Keratinocyte (primary cell): ENCODE results near the gene NAPG. TPM values are rescaled to one million over a fixed set of nuclear protein-coding genes. Genes with fewer than 3 reads are reported as not detected.

Source experiments
- DNase-seq: peaks from one replicate; pipeline ENCODE4 v3.0.0-alpha.2; 2011; ENCODE audit warnings: low read depth, missing footprints, low spot score
- FAIRE-seq: peaks from 2 replicates; lab custom pipeline; 2011; peaks lifted over from hg19 to GRCh38; lab: Jason Lieb, UNC
- H2AFZ ChIP-seq: 2 replicates; pipeline ENCODE4 v1.6.0; 2012; ENCODE audit warnings: low read length, control low read depth, inconsistent platforms; ENCODE audit not compliant: control insufficient read depth
- H3K27ac ChIP-seq: 2 replicates; pipeline ENCODE4 v1.5.1; 2011; ENCODE audit warnings: low read length; ENCODE audit not compliant: control insufficient read depth, insufficient read depth
- H3K27me3 ChIP-seq: 3 replicates; pipeline ENCODE4 v1.6.0; 2011; ENCODE audit warnings: low read length; ENCODE audit not compliant: control insufficient read depth, insufficient read depth; ENCODE audit errors: extremely low read depth
- H3K36me3 ChIP-seq, 2 experiments: 2 replicates in 1 of 2; 3 replicates in 1 of 2; pipeline ENCODE4 v1.5.1; 2011; ENCODE audit warnings: low read length in 2 of 2, mild to moderate bottlenecking in 1 of 2; ENCODE audit not compliant: control insufficient read depth in 2 of 2, insufficient read depth in 2 of 2; ENCODE audit errors: extremely low read depth in 1 of 2
- H3K4me1 ChIP-seq: 3 replicates; pipeline ENCODE4 v1.5.1; 2011; ENCODE audit warnings: low read length; ENCODE audit not compliant: control insufficient read depth, insufficient read depth; ENCODE audit errors: extremely low read depth
- H3K4me2 ChIP-seq: 3 replicates; pipeline ENCODE4 v1.6.0; 2011; ENCODE audit warnings: low read depth, low read length; ENCODE audit not compliant: control insufficient read depth, insufficient read depth; ENCODE audit errors: extremely low read depth
- H3K4me3 ChIP-seq, 3 experiments: fragments of 200-600 bp in 1 of 3; sonication (generic) in 1 of 3; 2 replicates in 2 of 3; 3 replicates in 1 of 3; pipeline ENCODE4 v1.5.1; 2011 to 2016; ENCODE audit warnings: low read length in 3 of 3, mild to moderate bottlenecking in 3 of 3, control low read depth in 2 of 3, inconsistent platforms in 1 of 3, low read depth in 1 of 3, mixed read lengths in 1 of 3, mixed run types in 1 of 3, moderate library complexity in 1 of 3; ENCODE audit not compliant: control insufficient read depth in 2 of 3, insufficient read depth in 2 of 3; ENCODE audit errors: extremely low read depth in 1 of 3
- H3K79me2 ChIP-seq: 2 replicates; pipeline ENCODE4 v1.6.0; 2012; ENCODE audit warnings: low read length; ENCODE audit not compliant: control insufficient read depth, insufficient read depth
- H3K9ac ChIP-seq: 3 replicates; pipeline ENCODE4 v1.6.0; 2011; ENCODE audit warnings: low read length; ENCODE audit not compliant: control insufficient read depth, insufficient read depth; ENCODE audit errors: extremely low read depth
- H3K9me1 ChIP-seq: 3 replicates; pipeline ENCODE4 v1.6.0; 2011; ENCODE audit warnings: low read length; ENCODE audit not compliant: control insufficient read depth, insufficient read depth; ENCODE audit errors: extremely low read depth
- H3K9me3 ChIP-seq: 2 replicates; pipeline ENCODE4 v1.5.1; 2012; ENCODE audit warnings: low read depth, low read length; ENCODE audit not compliant: control insufficient read depth
- H4K20me1 ChIP-seq: 3 replicates; pipeline ENCODE4 v1.6.0; 2011; ENCODE audit warnings: low read length; ENCODE audit not compliant: control insufficient read depth, insufficient read depth; ENCODE audit errors: extremely low read depth
- EZH2 ChIP-seq: IDR thresholded peaks from one replicate; pipeline ENCODE4 v1.6.1; 2012; ENCODE audit warnings: inconsistent platforms, mild to moderate bottlenecking, low read length, moderate library complexity
- dilution Hi-C: fragments of 300-500 bp; cut with MboI; formaldehyde crosslinking; loops from one replicate; pipeline ENCODE4 v1.7.0; 2020; ENCODE audit warnings: low sequenced_read_pairs; ENCODE audit not compliant: extremely low pct_ligation_motif_present
- polyA plus RNA-seq, 5 experiments: library from polyadenylated mRNA; depleted of rRNA in 3 of 5; stranded (reverse) in 3 of 5; stranded (forward) in 1 of 5; unstranded in 1 of 5; fragments of >200 nt; gene quantifications; 1 replicate in 1 of 5; 2 replicates in 3 of 5; 3 replicates in 1 of 5; pipeline versions ENCODE4 v1.2.1 to v1.2.3, GENCODE V29; 2011 to 2012; ENCODE audit warnings: missing spikeins in 2 of 5, low read depth in 1 of 5, low replicate concordance in 1 of 5
- TF ChIP-seq, protein P1 (sequence below), 3 experiments: IDR thresholded peaks in 1 of 3; conservative IDR thresholded peaks in 1 of 3; optimal IDR thresholded peaks in 1 of 3; 2 replicates in 2 of 3; 3 replicates in 1 of 3; pipeline versions ENCODE3 to v1.5.1; 2011; ENCODE audit warnings: low read length in 3 of 3, mild to moderate bottlenecking in 3 of 3, moderate library complexity in 2 of 3, control low read depth in 1 of 3, inconsistent platforms in 1 of 3; ENCODE audit not compliant: insufficient read depth in 2 of 3; ENCODE audit errors: extremely low read depth in 1 of 3

Gene NAPG
- polyA plus RNA-seq, 1 donor (not counting 4 experiments of a cell fraction or from before 2014, with no cell fraction given) = 30.8 TPM

DNA sequence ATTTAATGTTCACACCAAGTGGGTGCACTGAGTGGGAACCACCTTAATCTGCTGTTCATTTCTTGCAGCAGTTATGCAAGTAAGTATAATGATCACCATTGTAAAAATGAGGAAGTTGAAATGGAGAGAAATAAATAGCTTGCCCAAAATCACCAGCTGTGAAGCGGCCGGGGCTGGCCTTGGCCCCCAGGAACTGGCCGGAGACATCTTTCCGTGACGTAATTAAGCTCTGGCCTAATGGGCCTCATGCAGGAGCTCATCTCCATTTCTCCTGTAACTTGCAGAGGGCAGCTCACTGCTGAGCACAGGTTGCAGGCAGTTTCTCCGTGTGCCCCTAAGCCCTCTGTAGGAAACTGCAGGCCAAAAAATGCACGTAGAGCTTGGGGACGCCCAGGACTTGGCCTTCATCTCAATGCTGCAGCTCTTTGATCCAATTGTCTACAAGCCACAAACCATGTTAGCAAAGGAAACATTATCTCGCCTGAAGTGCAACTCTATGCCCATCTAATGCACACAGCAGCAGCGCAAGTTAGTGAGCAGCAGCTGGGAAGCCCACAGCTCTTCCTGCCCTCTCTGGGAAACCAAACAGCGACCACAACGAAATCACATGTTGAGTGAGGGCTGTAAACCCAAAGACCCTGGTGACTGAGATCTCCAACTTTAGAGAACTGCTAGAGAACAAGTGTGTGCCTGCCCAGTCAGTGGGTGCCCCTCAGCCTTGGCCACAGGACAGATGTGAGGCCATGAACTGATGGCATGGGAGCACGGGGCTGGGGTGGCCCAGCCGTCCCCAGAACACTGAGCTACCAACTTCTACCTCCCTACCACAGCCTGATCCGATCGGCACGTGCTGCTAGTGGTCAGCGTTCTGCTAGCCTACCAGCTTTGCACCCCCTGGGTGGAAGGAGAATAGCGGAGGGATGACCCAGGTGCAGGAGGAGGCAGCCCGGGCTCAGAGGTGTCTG is 42.6 kb upstream of the NAPG start:
- H3K9me3 ChIP-seq = no peaks in the 10 kb centered on the region
- no peak for TF ChIP-seq EZH2
- TF ChIP-seq, protein P1, sequence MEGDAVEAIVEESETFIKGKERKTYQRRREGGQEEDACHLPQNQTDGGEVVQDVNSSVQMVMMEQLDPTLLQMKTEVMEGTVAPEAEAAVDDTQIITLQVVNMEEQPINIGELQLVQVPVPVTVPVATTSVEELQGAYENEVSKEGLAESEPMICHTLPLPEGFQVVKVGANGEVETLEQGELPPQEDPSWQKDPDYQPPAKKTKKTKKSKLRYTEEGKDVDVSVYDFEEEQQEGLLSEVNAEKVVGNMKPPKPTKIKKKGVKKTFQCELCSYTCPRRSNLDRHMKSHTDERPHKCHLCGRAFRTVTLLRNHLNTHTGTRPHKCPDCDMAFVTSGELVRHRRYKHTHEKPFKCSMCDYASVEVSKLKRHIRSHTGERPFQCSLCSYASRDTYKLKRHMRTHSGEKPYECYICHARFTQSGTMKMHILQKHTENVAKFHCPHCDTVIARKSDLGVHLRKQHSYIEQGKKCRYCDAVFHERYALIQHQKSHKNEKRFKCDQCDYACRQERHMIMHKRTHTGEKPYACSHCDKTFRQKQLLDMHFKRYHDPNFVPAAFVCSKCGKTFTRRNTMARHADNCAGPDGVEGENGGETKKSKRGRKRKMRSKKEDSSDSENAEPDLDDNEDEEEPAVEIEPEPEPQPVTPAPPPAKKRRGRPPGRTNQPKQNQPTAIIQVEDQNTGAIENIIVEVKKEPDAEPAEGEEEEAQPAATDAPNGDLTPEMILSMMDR (optimal IDR thresholded peaks at IDR 0.05 in 1 of 3, IDR thresholded peaks at IDR 0.05 in 1 of 3, conservative IDR thresholded peaks at IDR 0.05 in 1 of 3; ENCODE audit: extremely low read depth in 1 of 3, insufficient read depth in 2 of 3, low read length in 3 of 3) = no peak
- no peaks in the 10 kb centered on the region for H3K36me3 ChIP-seq
- H3K4me1 ChIP-seq = no peaks in the 10 kb centered on the region
- FAIRE-seq (no peak), DNase-seq (no peak)
- no peaks in the 10 kb centered on the region for H3K9me1 ChIP-seq
- no peak overlapping the region for H3K4me2 ChIP-seq
- no peak overlapping the region for H3K27ac ChIP-seq
- no peaks in the 10 kb centered on the region for H3K79me2 ChIP-seq
- H3K27me3 ChIP-seq = no peaks in the 10 kb centered on the region
- dilution Hi-C loops = no loop called here
- H3K4me3 ChIP-seq = no peak overlapping the region
- no peaks in the 10 kb centered on the region for H4K20me1 ChIP-seq
- no peak overlapping the region for H2AFZ ChIP-seq
- no peak overlapping the region for H3K9ac ChIP-seq

DNA sequence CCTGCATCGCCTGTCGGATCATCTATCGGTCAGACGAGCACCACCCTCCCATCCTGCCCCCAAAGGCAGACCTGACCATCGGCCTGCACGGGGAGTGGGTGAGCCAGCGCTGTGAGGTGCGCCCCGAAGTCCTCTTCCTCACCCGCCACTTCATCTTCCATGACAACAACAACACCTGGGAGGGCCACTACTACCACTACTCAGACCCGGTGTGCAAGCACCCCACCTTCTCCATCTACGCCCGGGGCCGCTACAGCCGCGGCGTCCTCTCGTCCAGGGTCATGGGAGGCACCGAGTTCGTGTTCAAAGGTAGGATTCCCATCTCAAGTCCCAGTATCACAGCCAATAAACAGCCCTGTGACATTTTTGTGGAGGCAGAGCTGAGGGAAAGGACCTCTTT is 40.4 kb upstream of the NAPG start:
- FAIRE-seq (no peak), DNase-seq (no peak)
- Histone ChIP-seq H3K4me3 (no peak overlapping the region), H3K36me3 (no peaks in the 10 kb centered on the region), H2AFZ (no peak overlapping the region), H3K9ac (no peak overlapping the region), H4K20me1 (no peaks in the 10 kb centered on the region), H3K79me2 (no peaks in the 10 kb centered on the region), H3K27me3 (no peaks in the 10 kb centered on the region), H3K4me1 (no peaks in the 10 kb centered on the region), H3K27ac (no peak overlapping the region), H3K4me2 (no peak overlapping the region), H3K9me3 (no peaks in the 10 kb centered on the region), H3K9me1 (no peaks in the 10 kb centered on the region)
- TF ChIP-seq EZH2 = no peak
- TF ChIP-seq, protein P1 (optimal IDR thresholded peaks at IDR 0.05 in 1 of 3, IDR thresholded peaks at IDR 0.05 in 1 of 3, conservative IDR thresholded peaks at IDR 0.05 in 1 of 3; ENCODE audit: extremely low read depth in 1 of 3, insufficient read depth in 2 of 3, low read length in 3 of 3) = no peak
- dilution Hi-C loops = no loop called here
